OCI-LY1 (cell line): Measurements from ENCODE around the gene CACNA2D1.

Experiments used
- H2AFZ ChIP-seq: fragments of 200-600 bp; sonication (generic), shearing (Covaris generic); 2 replicates; pipeline ENCODE4 v1.6.0; 2014; ENCODE audit warnings: antibody characterized with exemption, mild to moderate bottlenecking, low read length
- H3F3A ChIP-seq: fragments of 200-600 bp; sonication (generic), shearing (Covaris generic); 2 replicates; pipeline ENCODE4 v1.6.0; 2014; ENCODE audit warnings: mild to moderate bottlenecking, antibody characterized with exemption, low read length, moderate library complexity; ENCODE audit not compliant: insufficient read depth
- H3K27ac ChIP-seq: fragments of 200-600 bp; sonication (generic); 2 replicates; pipeline ENCODE4 v1.5.1; 2014; ENCODE audit warnings: low read length, mixed run types, mild to moderate bottlenecking, low read depth; ENCODE audit not compliant: poor library complexity, severe bottlenecking
- H3K27me3 ChIP-seq: fragments of 200-600 bp; sonication (generic); 2 replicates; pipeline ENCODE4 v1.6.0; 2014; ENCODE audit warnings: antibody characterized with exemption, mild to moderate bottlenecking, low read length, moderate library complexity; ENCODE audit not compliant: insufficient read depth
- H3K36me3 ChIP-seq: fragments of 200-600 bp; sonication (generic); 2 replicates; pipeline ENCODE4 v1.6.1; 2014; ENCODE audit warnings: mild to moderate bottlenecking, antibody characterized with exemption, low read length, moderate library complexity, mixed read lengths; ENCODE audit not compliant: insufficient read depth
- H3K4me1 ChIP-seq: fragments of 200-600 bp; sonication (generic); 2 replicates; pipeline ENCODE4 v1.5.1; 2014; ENCODE audit warnings: mild to moderate bottlenecking, low read length, moderate library complexity; ENCODE audit not compliant: insufficient read depth, severe bottlenecking
- H3K4me2 ChIP-seq: fragments of 200-600 bp; sonication (generic), shearing (Covaris generic); 2 replicates; pipeline ENCODE4 v1.6.1; 2014; ENCODE audit warnings: low read length
- H3K4me3 ChIP-seq: fragments of 200-600 bp; sonication (generic); 2 replicates; pipeline ENCODE4 v1.5.1; 2014; ENCODE audit warnings: low read length, low read depth, mild to moderate bottlenecking, mixed read lengths; ENCODE audit not compliant: poor library complexity, severe bottlenecking
- H3K79me2 ChIP-seq: fragments of 200-600 bp; shearing (Covaris generic); 2 replicates; pipeline ENCODE4 v1.6.1; 2016; ENCODE audit warnings: mixed run types, low read length, mixed read lengths; ENCODE audit not compliant: insufficient read depth
- H3K9ac ChIP-seq: fragments of 200-600 bp; sonication (generic), shearing (Covaris generic); 2 replicates; pipeline ENCODE4 v1.6.1; 2014; ENCODE audit warnings: mild to moderate bottlenecking, low read length, mixed read lengths
- H3K9me2 ChIP-seq: fragments of 200-600 bp; sonication (generic), shearing (Covaris generic); 2 replicates; pipeline ENCODE4 v1.6.1; 2014; ENCODE audit warnings: low read depth, mild to moderate bottlenecking, low read length, mixed read lengths
- H3K9me3 ChIP-seq: fragments of 200-600 bp; shearing (Covaris generic); 2 replicates; pipeline ENCODE4 v1.6.1; 2014; ENCODE audit warnings: low read length, mixed read lengths
- H4K20me1 ChIP-seq: fragments of 200-600 bp; sonication (generic), shearing (Covaris generic); 2 replicates; pipeline ENCODE4 v1.6.0; 2016; ENCODE audit warnings: mild to moderate bottlenecking, low read length; ENCODE audit not compliant: insufficient read depth
- CTCF ChIP-seq: fragments of 200-600 bp; sonication (generic), shearing (Covaris generic); IDR thresholded peaks from 2 replicates; pipeline ENCODE4 v1.5.1; 2017; ENCODE audit warnings: mild to moderate bottlenecking, antibody characterized with exemption, low read length, moderate library complexity, mixed read lengths
- EZH2 ChIP-seq: fragments of 200-600 bp; sonication (generic), shearing (Covaris generic); IDR thresholded peaks from 2 replicates; pipeline ENCODE4 v1.8.0; 2017; ENCODE audit warnings: borderline replicate concordance, mixed run types, mild to moderate bottlenecking, antibody characterized with exemption, low read length, moderate library complexity, mixed read lengths

The CACNA2D1 gene

DNA sequence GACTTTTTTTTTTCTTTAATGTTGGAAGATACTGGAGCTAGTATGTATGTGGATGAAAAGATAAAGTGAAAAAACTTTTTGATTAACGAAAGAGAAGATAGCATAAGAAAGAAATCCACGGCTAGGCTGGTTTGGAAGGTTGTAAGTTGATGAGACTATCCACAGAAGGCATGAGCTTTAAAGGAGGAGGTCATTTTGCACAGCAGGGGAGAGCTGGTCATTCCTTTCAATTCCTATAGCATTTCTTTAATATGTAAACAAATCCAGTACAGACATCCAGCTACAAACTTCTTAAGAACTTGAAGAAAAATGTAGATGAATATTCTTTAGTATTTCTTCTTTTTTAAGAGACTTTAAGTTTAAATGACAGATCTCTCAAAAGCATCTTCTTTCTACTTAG is 281.3 kb downstream of the CACNA2D1 start:
- no peaks in the 10 kb centered on the region for H3K4me1 ChIP-seq
- no peaks in the 10 kb centered on the region for H3K9me3 ChIP-seq
- H3K9me2 ChIP-seq, result no peaks in the 10 kb centered on the region
- H3K27ac ChIP-seq, result no peak overlapping the region
- H3F3A ChIP-seq, result no peaks in the 10 kb centered on the region
- H3K79me2 ChIP-seq, result no peaks in the 10 kb centered on the region
- no peak overlapping the region for H2AFZ ChIP-seq
- TF ChIP-seq EZH2 (no peak), CTCF (no peak)
- H3K9ac ChIP-seq, result no peak overlapping the region
- no peaks in the 10 kb centered on the region for H4K20me1 ChIP-seq
- H3K4me2 ChIP-seq, result no peak overlapping the region
- no peaks in the 10 kb centered on the region for H3K27me3 ChIP-seq
- H3K4me3 ChIP-seq, result no peak overlapping the region
- H3K36me3 ChIP-seq, result no peaks in the 10 kb centered on the region

DNA sequence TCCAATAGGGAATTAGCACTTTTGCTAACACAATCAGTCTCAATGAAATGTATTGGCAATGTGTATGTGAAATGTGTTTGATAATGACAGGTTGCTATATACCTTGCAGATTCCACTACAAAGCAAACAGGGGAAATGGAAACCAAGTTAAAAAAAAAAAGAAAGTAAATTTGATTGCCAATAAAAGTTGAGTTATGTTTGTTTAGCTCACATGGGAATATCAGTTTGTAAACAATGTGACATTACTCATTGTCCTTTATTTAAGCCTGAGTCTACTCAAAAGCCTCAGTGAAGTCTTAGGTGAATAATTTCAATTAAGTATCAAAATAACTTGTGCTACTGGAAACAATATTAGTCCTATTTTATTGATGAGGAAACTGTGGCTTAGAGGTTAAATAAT is 285.2 kb downstream of the CACNA2D1 start:
- H3K36me3 ChIP-seq, result no peaks in the 10 kb centered on the region
- no peaks in the 10 kb centered on the region for H3K4me1 ChIP-seq
- no peak overlapping the region for H3K4me2 ChIP-seq
- TF ChIP-seq CTCF, result no peak
- no peak for TF ChIP-seq EZH2
- H3K27me3 ChIP-seq, result no peaks in the 10 kb centered on the region
- no peaks in the 10 kb centered on the region for H3K79me2 ChIP-seq
- no peaks in the 10 kb centered on the region for H3K9me3 ChIP-seq
- H3K9ac ChIP-seq, result no peak overlapping the region
- no peak overlapping the region for H3K4me3 ChIP-seq
- H2AFZ ChIP-seq, result no peak overlapping the region
- H4K20me1 ChIP-seq, result no peaks in the 10 kb centered on the region
- no peak overlapping the region for H3K27ac ChIP-seq
- H3F3A ChIP-seq, result no peaks in the 10 kb centered on the region
- no peaks in the 10 kb centered on the region; the same call in 1 of the 2 replicates for H3K9me2 ChIP-seq

GRCh38 chr7:82156893-82157292 is 286.7 kb downstream of the CACNA2D1 start:
- no peaks in the 10 kb centered on the region for H3K4me1 ChIP-seq
- H3K4me3 ChIP-seq, result no peak overlapping the region
- H3K36me3 ChIP-seq, result no peaks in the 10 kb centered on the region
- TF ChIP-seq EZH2 (no peak), CTCF (no peak)
- no peak overlapping the region for H2AFZ ChIP-seq
- no peaks in the 10 kb centered on the region; the same call in 1 of the 2 replicates for H3K9me2 ChIP-seq
- H3K9me3 ChIP-seq, result no peaks in the 10 kb centered on the region
- no peaks in the 10 kb centered on the region for H3F3A ChIP-seq
- no peak overlapping the region for H3K9ac ChIP-seq
- no peaks in the 10 kb centered on the region for H3K79me2 ChIP-seq
- no peaks in the 10 kb centered on the region for H3K27me3 ChIP-seq
- H3K4me2 ChIP-seq, result no peak overlapping the region
- no peak overlapping the region for H3K27ac ChIP-seq
- H4K20me1 ChIP-seq, result no peaks in the 10 kb centered on the region
